ENCODE results near the gene SOX12. TPM values are rescaled to one million over a fixed set of nuclear protein-coding genes. Genes with fewer than 3 reads are reported as not detected.

The SOX12 gene
- total RNA-seq, 2 experiments from 2014 or later = 12.8 to 13.0 TPM

DNA sequence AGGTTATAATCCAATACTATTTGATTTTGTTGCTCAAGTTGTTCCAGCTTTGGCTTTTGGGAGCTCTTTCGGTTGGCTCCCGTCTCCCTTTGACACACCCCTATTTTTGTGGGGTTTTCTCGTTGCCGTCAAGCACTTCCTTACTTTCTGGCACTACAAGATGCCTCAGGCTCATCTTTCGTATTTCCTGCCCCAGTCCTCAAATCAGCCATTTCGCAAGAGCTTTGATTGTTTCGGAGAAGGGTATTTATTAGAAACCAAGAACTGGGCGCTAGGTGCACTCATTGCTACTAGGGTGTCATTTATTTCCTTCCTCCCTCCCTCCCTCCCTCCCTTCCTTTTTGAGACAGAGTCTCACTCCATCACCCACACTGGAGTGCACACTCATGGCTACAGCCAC, 13.3 kb upstream of the SOX12 start:
- Mint-ChIP-seq H3K4me3 (no peak overlapping the region), H3K36me3 (ENCODE audit: low read depth) (no peaks in the 10 kb centered on the region), H3K27ac (no peak overlapping the region), H3K9me3 (no peaks in the 10 kb centered on the region), H3K27me3 (no peaks in the 10 kb centered on the region), H3K4me1 (ENCODE audit: low read depth) (peaks cover 15% of the 10 kb centered on the region)
- DNase-seq = no peak
- ChIA-PET CTCF (interaction anchor here (0.7 to 4.0 kb wide), 4 partner anchors 9 to 18 kb away, joined by 3 to 16 read pairs (median 6); no protein-coding TSS in a partner anchor), POLR2A (interaction anchor here (1.1 to 1.9 kb wide), 2 partner anchors 9 to 11 kb away, joined by 3 to 8 read pairs; no protein-coding TSS in a partner anchor)
- no peak for TF ChIP-seq CTCF (IDR thresholded peaks at IDR 0.05)
- intact Hi-C loops (cut with micrococcal nuclease) = no loop called here
- no peak for ATAC-seq

DNA sequence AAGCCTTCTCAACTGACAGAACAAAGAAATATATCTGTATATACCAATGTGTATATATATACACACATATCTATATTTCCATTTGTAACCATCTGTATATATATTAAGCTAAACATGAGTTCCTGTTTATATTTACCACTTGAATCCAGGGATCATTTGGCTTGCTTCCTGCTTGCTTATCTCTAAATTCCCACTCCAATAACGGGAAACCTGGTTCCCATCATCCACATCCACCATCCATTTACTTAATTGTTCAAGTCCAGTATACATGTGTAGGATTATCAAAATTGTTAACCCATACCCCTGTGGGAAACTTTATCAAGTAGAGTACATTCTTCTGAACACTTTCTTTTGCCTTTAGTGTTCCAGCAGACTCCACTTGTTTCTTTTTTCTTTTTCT, 12.5 kb upstream of the SOX12 start:
- no peaks in the 10 kb centered on the region for H3K9me3 Mint-ChIP-seq

GRCh38 chr20:313402-313801, 11.9 kb upstream of the SOX12 start:
- ChIA-PET CTCF (interaction anchor here (1.6 to 4.0 kb wide), 2 partner anchors 10 to 17 kb away, joined by 9 to 16 read pairs; no protein-coding TSS in a partner anchor), POLR2A (no interaction called here)
- intact Hi-C loops (cut with micrococcal nuclease) = no loop called here

More for the DNA sequence above, 12.5 kb upstream of the SOX12 start:
- Mint-ChIP-seq H3K36me3 (ENCODE audit: low read depth) (no peaks in the 10 kb centered on the region), H3K4me3 (no peak overlapping the region), H3K4me1 (ENCODE audit: low read depth) (peaks cover 15% of the 10 kb centered on the region), H3K27ac (no peak overlapping the region), H3K27me3 (no peaks in the 10 kb centered on the region)
- TF ChIP-seq CTCF (IDR thresholded peaks at IDR 0.05) = no peak
- POLR2A ChIA-PET = interaction anchor here (1.1 to 1.9 kb wide), 2 partner anchors 8 to 11 kb away, joined by 3 to 8 read pairs; no protein-coding TSS in a partner anchor
- CTCF ChIA-PET = interaction anchor here (1.4 to 4.0 kb wide), 3 partner anchors 8 to 18 kb away, joined by 3 to 16 read pairs (median 9); no protein-coding TSS in a partner anchor
- intact Hi-C loops (cut with micrococcal nuclease) = no loop called here
- ATAC-seq (no peak), DNase-seq (no peak)

GRCh38 chr20:313948-314347, 11.4 kb upstream of the SOX12 start:
- no peak overlapping the region for H3K27ac Mint-ChIP-seq
- H3K4me3 Mint-ChIP-seq = no peak overlapping the region
- POLR2A ChIA-PET = no interaction called here
- ATAC-seq (no peak), DNase-seq (no peak)
- H3K27me3 Mint-ChIP-seq = no peaks in the 10 kb centered on the region
- TF ChIP-seq CTCF (IDR thresholded peaks at IDR 0.05) = no peak
- no peaks in the 10 kb centered on the region for H3K36me3 Mint-ChIP-seq (ENCODE audit: low read depth)
- intact Hi-C loops (cut with micrococcal nuclease) = no loop called here
- CTCF ChIA-PET = interaction anchor here (4.0 kb wide), 1 partner anchor 10 kb away, joined by 16 read pairs; no protein-coding TSS in a partner anchor
- peaks cover 15% of the 10 kb centered on the region for H3K4me1 Mint-ChIP-seq (ENCODE audit: low read depth)
- H3K9me3 Mint-ChIP-seq = no peaks in the 10 kb centered on the region

More at GRCh38 chr20:313402-313801, 11.9 kb upstream of the SOX12 start:
- H3K27me3 Mint-ChIP-seq = no peaks in the 10 kb centered on the region
- peaks cover 15% of the 10 kb centered on the region for H3K4me1 Mint-ChIP-seq (ENCODE audit: low read depth)
- no peaks in the 10 kb centered on the region for H3K36me3 Mint-ChIP-seq (ENCODE audit: low read depth)
- no peak overlapping the region for H3K4me3 Mint-ChIP-seq
- H3K9me3 Mint-ChIP-seq = no peaks in the 10 kb centered on the region
- ATAC-seq (no peak), DNase-seq (no peak)
- TF ChIP-seq CTCF (IDR thresholded peaks at IDR 0.05) = no peak
- H3K27ac Mint-ChIP-seq = no peak overlapping the region

GRCh38 chr20:316316-317068, 8.9 kb upstream of the SOX12 start:
- ATAC-seq (no peak), DNase-seq (no peak)
- Mint-ChIP-seq H3K27me3 (no peaks in the 10 kb centered on the region), H3K4me3 (no peak overlapping the region), H3K4me1 (ENCODE audit: low read depth) (no peaks in the 10 kb centered on the region), H3K36me3 (ENCODE audit: low read depth) (peaks cover 6% of the 10 kb centered on the region), H3K27ac (no peak overlapping the region), H3K9me3 (no peaks in the 10 kb centered on the region)
- ChIA-PET CTCF (no interaction called here), POLR2A (no interaction called here)
- intact Hi-C loops (cut with micrococcal nuclease) = no loop called here
- no peak for TF ChIP-seq CTCF (IDR thresholded peaks at IDR 0.05)
